Measurements from ENCODE around the gene ATP9A.

DNA sequence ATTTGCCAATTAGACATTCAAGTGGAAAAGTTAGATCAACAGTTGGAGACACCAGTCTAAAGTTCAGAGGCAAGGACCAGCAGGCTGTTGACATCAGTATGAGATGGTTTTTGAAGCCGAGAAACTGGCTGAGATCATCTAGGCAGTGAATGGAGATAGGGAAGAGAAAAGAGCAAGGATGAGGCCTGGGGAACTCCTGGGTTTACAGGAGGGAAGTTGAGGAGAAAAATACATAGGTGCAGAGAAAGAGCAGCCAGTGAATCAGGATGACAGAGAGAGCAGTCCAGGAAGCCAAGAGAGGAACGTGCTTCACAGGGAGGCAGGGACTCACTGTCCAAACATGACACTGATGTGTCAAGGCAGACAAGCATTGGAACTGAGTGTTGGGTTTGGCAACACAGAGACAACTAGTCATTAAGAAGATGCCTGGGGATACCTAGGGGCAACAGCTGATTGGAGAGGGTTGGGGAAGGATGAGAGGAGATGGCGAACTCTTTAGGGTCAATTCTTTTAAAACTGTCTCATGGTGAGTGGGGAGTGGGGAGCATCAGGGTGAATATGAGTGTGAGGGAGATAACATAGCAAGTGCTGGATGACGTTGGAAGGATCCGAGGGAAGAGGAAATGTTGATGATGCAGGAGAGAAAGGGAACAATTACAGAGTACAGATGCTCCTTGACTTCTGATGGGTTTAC is 47.3 kb upstream of the ATP9A start:
- TF ChIP-seq, protein P1, sequence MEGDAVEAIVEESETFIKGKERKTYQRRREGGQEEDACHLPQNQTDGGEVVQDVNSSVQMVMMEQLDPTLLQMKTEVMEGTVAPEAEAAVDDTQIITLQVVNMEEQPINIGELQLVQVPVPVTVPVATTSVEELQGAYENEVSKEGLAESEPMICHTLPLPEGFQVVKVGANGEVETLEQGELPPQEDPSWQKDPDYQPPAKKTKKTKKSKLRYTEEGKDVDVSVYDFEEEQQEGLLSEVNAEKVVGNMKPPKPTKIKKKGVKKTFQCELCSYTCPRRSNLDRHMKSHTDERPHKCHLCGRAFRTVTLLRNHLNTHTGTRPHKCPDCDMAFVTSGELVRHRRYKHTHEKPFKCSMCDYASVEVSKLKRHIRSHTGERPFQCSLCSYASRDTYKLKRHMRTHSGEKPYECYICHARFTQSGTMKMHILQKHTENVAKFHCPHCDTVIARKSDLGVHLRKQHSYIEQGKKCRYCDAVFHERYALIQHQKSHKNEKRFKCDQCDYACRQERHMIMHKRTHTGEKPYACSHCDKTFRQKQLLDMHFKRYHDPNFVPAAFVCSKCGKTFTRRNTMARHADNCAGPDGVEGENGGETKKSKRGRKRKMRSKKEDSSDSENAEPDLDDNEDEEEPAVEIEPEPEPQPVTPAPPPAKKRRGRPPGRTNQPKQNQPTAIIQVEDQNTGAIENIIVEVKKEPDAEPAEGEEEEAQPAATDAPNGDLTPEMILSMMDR (IDR thresholded peaks at IDR 0.05; ENCODE audit: low read depth, low read length, poor library complexity, severe bottlenecking): no peak
- TF ChIP-seq EZH2phosphoT487 (IDR thresholded peaks at IDR 0.05; ENCODE audit: borderline replicate concordance, low read length): no peak

Measured in DOHH2 (cell line).